MCF 10A (cell line): ENCODE results near the gene MRPS34. TPM values are rescaled to one million over a fixed set of nuclear protein-coding genes. Genes with fewer than 3 reads are reported as not detected.

Experiments used
- BruUV-seq: library from RNA; stranded (reverse); fragments of 400-500 nt; replicated peaks from 2 replicates; lab custom pipeline; 2021; lab: Mats Ljungman, UMichigan
- CTCF ChIA-PET: fragments of 300-600 bp; sonication (Branson Sonifier 250); formaldehyde crosslinking; extraction: SDS; loops from one replicate; lab custom pipeline; 2021; ENCODE audit warnings: antibody characterized with exemption, inconsistent platforms; lab: Yijun Ruan, JAX
- POLR2A ChIA-PET: fragments of 300-600, 350-650 bp; sonication (Branson Sonifier 250); formaldehyde crosslinking; extraction: SDS; loops from one replicate; lab custom pipeline; 2020; ENCODE audit warnings: antibody characterized with exemption, inconsistent platforms; lab: Yijun Ruan, JAX
- DNase-seq: peaks from one replicate; pipeline ENCODE4 v3.0.0-alpha.2; 2018; ENCODE audit not compliant: unreplicated experiment
- H3K27ac Mint-ChIP-seq: one replicate; pipeline ENCODE4 v1.8.0; 2022; ENCODE audit warnings: mild to moderate bottlenecking, low read depth, mixed read lengths; ENCODE audit not compliant: unreplicated experiment
- H3K27me3 Mint-ChIP-seq: one replicate; pipeline ENCODE4 v1.8.0; 2022; ENCODE audit warnings: mixed read lengths; ENCODE audit not compliant: insufficient read depth, unreplicated experiment
- H3K36me3 Mint-ChIP-seq: one replicate; pipeline ENCODE4 v1.8.0; 2022; ENCODE audit warnings: mild to moderate bottlenecking, moderate library complexity, mixed read lengths; ENCODE audit not compliant: insufficient read depth, unreplicated experiment
- H3K4me1 Mint-ChIP-seq: one replicate; pipeline ENCODE4 v1.8.0; 2022; ENCODE audit warnings: mixed read lengths; ENCODE audit not compliant: insufficient read depth, unreplicated experiment
- H3K4me3 Mint-ChIP-seq: one replicate; pipeline ENCODE4 v1.8.0; 2022; ENCODE audit warnings: mild to moderate bottlenecking, moderate library complexity, mixed read lengths; ENCODE audit not compliant: unreplicated experiment
- H3K9me3 Mint-ChIP-seq: one replicate; pipeline ENCODE4 v1.8.0; 2022; ENCODE audit warnings: mixed read lengths; ENCODE audit not compliant: unreplicated experiment
- intact Hi-C: fragments of 100-400 bp; cut with micrococcal nuclease; formaldehyde crosslinking; loops from 2 replicates; pipeline ENCODE4 v1.14.1; 2022
- total RNA-seq: library from RNA; stranded (reverse); gene quantifications from 2 replicates; pipeline ENCODE4 v1.2.3, GENCODE V29; 2022
- TF ChIP-seq, protein P1 (sequence below): fragments of 200-600 bp; IDR thresholded peaks from one replicate; pipeline ENCODE4 v1.8.0; 2022; ENCODE audit warnings: antibody characterized with exemption, mild to moderate bottlenecking; ENCODE audit not compliant: unreplicated experiment

Gene MRPS34
- total RNA-seq, 1 experiment from 2014 or later = 102 TPM

DNA sequence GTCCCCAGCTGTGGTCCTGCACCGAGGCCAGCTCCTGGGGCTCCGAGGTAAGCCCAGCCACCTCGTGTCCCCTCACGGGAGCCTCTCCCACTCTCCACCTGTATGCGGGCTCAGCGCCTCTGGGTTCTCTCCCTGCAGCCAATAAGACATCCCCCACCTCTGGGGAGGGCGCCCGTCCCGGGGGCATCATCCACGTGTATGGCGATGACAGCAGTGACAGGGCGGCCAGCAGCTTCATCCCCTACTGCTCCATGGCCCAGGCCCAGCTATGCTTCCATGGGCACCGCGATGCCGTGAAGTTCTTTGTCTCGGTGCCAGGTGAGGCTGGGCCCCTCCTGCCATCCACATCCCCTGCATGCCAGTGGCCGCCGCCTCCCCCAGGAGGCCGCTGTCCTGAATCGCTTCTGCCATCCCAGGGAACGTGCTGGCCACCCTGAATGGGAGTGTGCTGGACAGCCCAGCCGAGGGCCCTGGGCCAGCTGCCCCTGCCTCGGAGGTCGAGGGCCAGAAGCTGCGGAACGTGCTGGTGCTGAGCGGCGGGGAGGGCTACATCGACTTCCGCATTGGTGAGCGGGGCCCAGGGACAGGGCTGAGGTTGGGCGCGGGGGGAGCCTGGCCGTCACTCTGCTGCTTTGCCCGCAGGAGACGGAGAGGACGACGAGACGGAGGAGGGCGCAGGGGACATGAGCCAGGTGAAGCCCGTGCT is 4.7 kb downstream of the MRPS34 start:
- no peak overlapping the region for H3K4me3 Mint-ChIP-seq
- TF ChIP-seq, protein P1, sequence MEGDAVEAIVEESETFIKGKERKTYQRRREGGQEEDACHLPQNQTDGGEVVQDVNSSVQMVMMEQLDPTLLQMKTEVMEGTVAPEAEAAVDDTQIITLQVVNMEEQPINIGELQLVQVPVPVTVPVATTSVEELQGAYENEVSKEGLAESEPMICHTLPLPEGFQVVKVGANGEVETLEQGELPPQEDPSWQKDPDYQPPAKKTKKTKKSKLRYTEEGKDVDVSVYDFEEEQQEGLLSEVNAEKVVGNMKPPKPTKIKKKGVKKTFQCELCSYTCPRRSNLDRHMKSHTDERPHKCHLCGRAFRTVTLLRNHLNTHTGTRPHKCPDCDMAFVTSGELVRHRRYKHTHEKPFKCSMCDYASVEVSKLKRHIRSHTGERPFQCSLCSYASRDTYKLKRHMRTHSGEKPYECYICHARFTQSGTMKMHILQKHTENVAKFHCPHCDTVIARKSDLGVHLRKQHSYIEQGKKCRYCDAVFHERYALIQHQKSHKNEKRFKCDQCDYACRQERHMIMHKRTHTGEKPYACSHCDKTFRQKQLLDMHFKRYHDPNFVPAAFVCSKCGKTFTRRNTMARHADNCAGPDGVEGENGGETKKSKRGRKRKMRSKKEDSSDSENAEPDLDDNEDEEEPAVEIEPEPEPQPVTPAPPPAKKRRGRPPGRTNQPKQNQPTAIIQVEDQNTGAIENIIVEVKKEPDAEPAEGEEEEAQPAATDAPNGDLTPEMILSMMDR = no peak
- H3K36me3 Mint-ChIP-seq = peaks cover 77% of the 10 kb centered on the region
- CTCF ChIA-PET = interaction anchor here (0.9 kb wide), 1 partner anchor 13 kb away, joined by 3 read pairs; no protein-coding TSS in a partner anchor
- H3K27me3 Mint-ChIP-seq = no peaks in the 10 kb centered on the region
- no peaks in the 10 kb centered on the region for H3K9me3 Mint-ChIP-seq
- TSS peak; percentile 9 for BruUV-seq
- H3K4me1 Mint-ChIP-seq = peaks cover 7% of the 10 kb centered on the region
- intact Hi-C loops = no loop called here
- DNase-seq = no peak
- POLR2A ChIA-PET = interaction anchor here (0.6 to 7.7 kb wide), 4 partner anchors 13 to 348 kb away, joined by 3 to 137 read pairs (median 30); partner anchors contain the start of genes MAPK8IP3, NUBP2, SPSB3 and UQCC4
- H3K27ac Mint-ChIP-seq = no peak overlapping the region

DNA sequence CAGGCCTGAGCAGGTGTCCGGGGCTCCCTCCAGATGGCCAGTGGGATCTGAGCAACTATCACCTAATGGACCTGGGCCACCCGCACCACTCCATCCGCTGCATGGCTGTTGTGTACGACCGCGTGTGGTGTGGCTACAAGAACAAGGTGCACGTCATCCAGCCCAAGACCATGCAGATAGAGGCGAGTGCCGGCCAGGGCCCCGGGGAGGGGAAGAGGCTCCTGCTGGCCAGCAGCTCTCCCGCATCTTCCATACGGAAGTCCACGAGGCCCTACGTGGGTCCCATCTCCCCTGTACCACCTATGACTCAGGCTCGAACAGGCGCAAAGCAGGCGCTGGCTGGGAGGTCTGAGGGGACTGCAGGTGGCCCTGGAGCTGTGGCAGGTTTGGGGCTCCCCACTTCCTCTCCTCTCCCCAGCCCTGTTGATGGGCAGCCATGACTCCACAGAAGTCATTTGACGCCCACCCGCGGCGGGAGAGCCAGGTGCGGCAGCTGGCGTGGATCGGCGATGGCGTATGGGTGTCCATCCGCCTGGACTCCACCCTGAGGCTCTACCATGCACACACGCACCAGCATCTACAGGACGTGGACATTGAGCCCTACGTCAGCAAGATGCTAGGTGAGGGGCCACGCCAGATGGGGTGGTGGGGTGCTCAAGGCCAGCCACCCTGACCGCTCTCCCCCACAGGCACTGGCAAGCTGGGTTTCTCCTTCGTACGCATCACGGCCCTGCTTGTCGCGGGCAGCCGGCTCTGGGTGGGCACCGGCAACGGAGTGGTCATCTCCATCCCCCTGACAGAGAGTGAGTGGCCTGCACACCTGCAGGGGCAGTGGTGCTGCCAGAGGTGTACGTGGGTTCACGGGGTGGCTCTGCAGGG is 5.6 kb downstream of the MRPS34 start:
- CTCF ChIA-PET = interaction anchor here (0.9 kb wide), 1 partner anchor 12 kb away, joined by 3 read pairs; no protein-coding TSS in a partner anchor

DNA sequence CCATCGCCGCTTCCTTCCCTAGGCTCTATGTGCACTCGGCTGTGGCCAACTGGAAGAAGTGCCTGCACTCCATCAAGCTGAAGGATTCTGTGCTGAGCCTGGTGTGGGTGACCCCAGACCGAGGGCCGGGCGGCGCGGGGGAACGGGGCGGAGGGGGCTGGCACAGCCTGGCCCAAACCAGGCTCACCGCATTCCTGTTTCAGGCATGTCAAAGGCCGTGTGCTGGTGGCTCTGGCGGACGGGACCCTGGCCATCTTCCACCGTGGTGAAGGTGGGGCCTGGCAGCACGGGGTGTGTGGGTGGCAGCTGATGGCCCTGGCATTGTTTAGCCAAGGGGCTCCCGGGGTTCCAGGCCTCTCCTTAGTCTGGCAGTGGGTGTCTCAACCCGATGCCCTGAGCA is 6.2 kb downstream of the MRPS34 start:
- H3K9me3 Mint-ChIP-seq = no peaks in the 10 kb centered on the region
- TF ChIP-seq, protein P1 = no peak
- no peak overlapping the region for H3K27ac Mint-ChIP-seq
- no peaks in the 10 kb centered on the region for H3K27me3 Mint-ChIP-seq
- no peak overlapping the region for H3K4me3 Mint-ChIP-seq
- peaks cover 7% of the 10 kb centered on the region for H3K4me1 Mint-ChIP-seq
- no peak for DNase-seq
- peaks cover 75% of the 10 kb centered on the region for H3K36me3 Mint-ChIP-seq
- ChIA-PET POLR2A (interaction anchor here (0.6 kb wide), 1 partner anchor 198 kb away, joined by 3 read pairs; the partner anchor contains the start of gene RPS2), CTCF (no interaction called here)
- no TSS peak for BruUV-seq
- intact Hi-C loops = no loop called here

More for the DNA sequence above, 5.6 kb downstream of the MRPS34 start:
- no peaks in the 10 kb centered on the region for H3K27me3 Mint-ChIP-seq
- no peak overlapping the region for H3K27ac Mint-ChIP-seq
- H3K9me3 Mint-ChIP-seq = no peaks in the 10 kb centered on the region
- H3K4me1 Mint-ChIP-seq = peaks cover 7% of the 10 kb centered on the region
- POLR2A ChIA-PET = interaction anchor here (0.6 to 7.7 kb wide), 3 partner anchors 14 to 198 kb away, joined by 3 to 137 read pairs (median 57); partner anchors contain the start of genes MAPK8IP3, NUBP2, RPS2 and SPSB3
- TF ChIP-seq, protein P1 = no peak
- DNase-seq = no peak
- intact Hi-C loops = no loop called here
- H3K36me3 Mint-ChIP-seq = peaks cover 75% of the 10 kb centered on the region
- no TSS peak for BruUV-seq
- no peak overlapping the region for H3K4me3 Mint-ChIP-seq

DNA sequence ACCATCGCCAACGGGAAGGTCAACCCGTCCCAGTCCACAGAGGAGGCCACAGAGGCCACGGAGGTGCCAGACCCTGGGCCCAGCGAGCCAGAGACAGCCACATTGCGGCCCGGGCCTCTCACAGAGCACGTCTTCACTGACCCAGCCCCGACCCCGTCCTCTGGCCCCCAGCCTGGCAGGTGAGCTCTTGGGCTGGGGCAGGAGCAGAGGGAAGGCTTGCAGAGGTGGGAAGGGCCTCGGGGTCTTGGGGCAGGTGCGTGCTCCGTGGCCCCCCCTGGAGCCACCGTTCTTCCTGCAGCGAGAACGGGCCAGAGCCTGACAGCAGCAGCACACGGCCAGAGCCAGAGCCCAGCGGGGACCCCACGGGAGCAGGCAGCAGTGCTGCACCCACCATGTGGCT is 6.7 kb downstream of the MRPS34 start:
- Mint-ChIP-seq H3K9me3 (no peaks in the 10 kb centered on the region), H3K27me3 (no peaks in the 10 kb centered on the region), H3K4me1 (peaks cover 7% of the 10 kb centered on the region), H3K27ac (no peak overlapping the region), H3K4me3 (no peak overlapping the region), H3K36me3 (peaks cover 77% of the 10 kb centered on the region)
- ChIA-PET POLR2A (interaction anchor here (1.1 to 1.3 kb wide), 2 partner anchors 22 to 88 kb away, joined by 4 read pairs; partner anchors contain the start of gene JPT2), CTCF (interaction anchor here (0.6 kb wide), 1 partner anchor 423 kb away, joined by 3 read pairs; no protein-coding TSS in a partner anchor)
- no TSS peak for BruUV-seq
- intact Hi-C loops = no loop called here
- DNase-seq = no peak
- TF ChIP-seq, protein P1 = no peak
